Subcutaneous abdominal adipose tissue (tissue), 5 donors: ENCODE measurements around the gene ACBD5.

Experiments used
- H3K27ac ChIP-seq: one replicate; pipeline ENCODE4 v1.7.0; 2013; ENCODE audit warnings: low read depth, mild to moderate bottlenecking, inconsistent platforms, low read length, moderate library complexity
- H3K27me3 ChIP-seq, 5 donors: one replicate each; pipeline ENCODE4 v1.7.0; 2013; ENCODE audit warnings: low read length in 5 of 5, inconsistent platforms in 1 of 5; ENCODE audit not compliant: control insufficient read depth in 5 of 5, insufficient read depth in 4 of 5
- H3K36me3 ChIP-seq, 5 donors: one replicate each; pipeline ENCODE4 v1.7.0; 2013; ENCODE audit warnings: low read length in 5 of 5; ENCODE audit not compliant: control insufficient read depth in 5 of 5, insufficient read depth in 5 of 5
- H3K4me1 ChIP-seq, 5 donors: one replicate each; pipeline ENCODE4 v1.7.0; 2013; ENCODE audit warnings: low read length in 5 of 5, mild to moderate bottlenecking in 3 of 5, moderate library complexity in 1 of 5; ENCODE audit not compliant: control insufficient read depth in 5 of 5, insufficient read depth in 5 of 5
- H3K4me3 ChIP-seq, 5 donors: one replicate each; pipeline ENCODE4 v1.7.0; 2013; ENCODE audit warnings: low read length in 5 of 5, low read depth in 1 of 5
- H3K9ac ChIP-seq, 5 donors: one replicate each; pipeline ENCODE4 v1.7.0; 2013; ENCODE audit warnings: low read length in 5 of 5, mild to moderate bottlenecking in 4 of 5, moderate library complexity in 3 of 5
- H3K9me3 ChIP-seq, 5 donors: one replicate each; pipeline ENCODE4 v1.7.0; 2013; ENCODE audit warnings: low read length in 5 of 5; ENCODE audit not compliant: control insufficient read depth in 5 of 5
- donor health status: healthy.
- donor health status: healthy.
- donor health status: healthy.
- donor health status: healthy.
- donor health status: healthy.

ACBD5 gene

GRCh38 chr10:27207350-27207749, 33.2 kb downstream of the ACBD5 start:
- Histone ChIP-seq H3K9me3 (no peaks in the 10 kb centered on the region), H3K27ac (no peak overlapping the region), H3K9ac (no peak overlapping the region), H3K4me1 (no peaks in the 10 kb centered on the region), H3K4me3 (no peak overlapping the region), H3K36me3 (peaks cover 24 to 88% (median 76%) of the 10 kb centered on the region in 5 donors), H3K27me3 (no peaks in the 10 kb centered on the region)

GRCh38 chr10:27203806-27204205, 36.8 kb downstream of the ACBD5 start:
- Histone ChIP-seq H3K4me3 (no peak overlapping the region), H3K27me3 (no peaks in the 10 kb centered on the region), H3K4me1 (no peaks in the 10 kb centered on the region), H3K9ac (no peak overlapping the region), H3K9me3 (no peaks in the 10 kb centered on the region), H3K36me3 (peaks cover 21 to 83% (median 69%) of the 10 kb centered on the region in 5 donors), H3K27ac (no peak overlapping the region)

GRCh38 chr10:27197980-27198620, 42.5 kb downstream of the ACBD5 start:
- Histone ChIP-seq H3K9ac (no peak overlapping the region), H3K27ac (no peak overlapping the region), H3K36me3 (peaks cover 21 to 63% (median 37%) of the 10 kb centered on the region in 5 donors)

DNA sequence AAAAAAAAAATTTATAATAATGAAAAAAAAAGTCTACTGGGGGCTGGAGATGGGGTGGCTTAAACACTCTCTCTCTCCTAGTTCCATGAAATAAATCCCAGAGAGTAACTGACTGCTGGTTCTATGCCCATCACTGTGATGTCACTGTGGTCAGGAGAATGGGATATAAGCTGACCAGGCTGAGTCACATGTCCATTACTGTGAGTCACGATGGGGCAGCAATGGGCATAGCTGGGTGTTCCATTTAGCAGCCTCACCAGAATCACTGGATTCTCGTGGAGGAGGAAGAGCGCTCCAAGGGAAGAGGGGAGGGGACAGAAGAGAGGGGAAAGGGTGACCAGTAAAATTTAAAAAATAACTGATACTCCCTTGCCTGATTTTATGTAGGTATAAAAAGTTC, 48.3 kb downstream of the ACBD5 start:
- Histone ChIP-seq H3K9ac (no peak overlapping the region), H3K27me3 (no peaks in the 10 kb centered on the region), H3K36me3 (peaks cover 8 to 27% (median 15%) of the 10 kb centered on the region in 5 donors), H3K9me3 (no peaks in the 10 kb centered on the region), H3K4me1 (no peaks in the 10 kb centered on the region), H3K27ac (no peak overlapping the region), H3K4me3 (no peak overlapping the region)

More at GRCh38 chr10:27197980-27198620, 42.5 kb downstream of the ACBD5 start:
- H3K9me3 ChIP-seq = no peaks in the 10 kb centered on the region
- no peak overlapping the region for H3K4me3 ChIP-seq
- no peaks in the 10 kb centered on the region for H3K4me1 ChIP-seq
- H3K27me3 ChIP-seq = no peaks in the 10 kb centered on the region

GRCh38 chr10:27190508-27190907, 50.1 kb downstream of the ACBD5 start:
- Histone ChIP-seq H3K9me3 (no peaks in the 10 kb centered on the region), H3K27me3 (no peaks in the 10 kb centered on the region), H3K27ac (no peak overlapping the region), H3K36me3 (peaks cover 10 to 29% (median 13%) of the 10 kb centered on the region in 5 donors), H3K4me3 (no peak overlapping the region), H3K4me1 (no peaks in the 10 kb centered on the region), H3K9ac (no peak overlapping the region)

DNA sequence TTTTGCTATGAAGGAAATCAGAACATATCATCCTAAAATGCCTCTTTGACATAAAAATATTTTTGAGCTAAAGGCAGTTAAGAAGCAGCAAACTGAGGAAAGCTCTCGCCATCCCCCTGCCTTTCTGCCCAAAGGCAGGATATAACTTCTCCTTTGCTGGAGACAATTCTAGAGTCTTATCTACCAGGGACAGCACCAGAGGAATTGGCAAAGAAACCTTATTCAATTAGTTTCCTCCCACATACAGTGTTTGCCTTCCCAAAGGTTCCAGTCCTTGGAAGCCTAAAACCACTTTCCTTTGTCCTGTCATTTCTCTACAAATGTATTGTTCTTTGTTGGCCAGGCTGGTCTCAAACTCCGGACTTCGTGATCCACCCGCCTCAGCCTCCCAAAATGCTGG, 51.7 kb downstream of the ACBD5 start:
- Histone ChIP-seq H3K9ac (no peak overlapping the region), H3K4me1 (no peaks in the 10 kb centered on the region), H3K27me3 (no peaks in the 10 kb centered on the region)

DNA sequence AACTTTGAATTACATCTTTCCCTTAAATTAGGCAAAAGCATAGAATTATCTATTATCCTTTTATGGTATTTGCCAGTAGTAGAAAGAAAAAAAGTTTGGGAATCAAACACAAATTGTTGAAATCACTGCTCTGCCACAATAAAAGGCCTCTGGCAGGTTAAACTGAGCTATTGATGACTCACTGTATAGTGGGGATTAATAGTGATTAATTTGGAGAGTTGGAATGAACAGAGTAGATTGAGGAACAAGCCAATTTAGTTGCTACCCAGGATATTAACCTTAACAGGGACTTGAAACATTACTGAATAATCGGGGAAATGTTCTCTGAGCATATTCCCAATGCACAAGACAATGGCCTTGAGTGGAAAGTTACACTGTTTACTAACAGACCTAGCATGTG, 52.3 kb downstream of the ACBD5 start:
- Histone ChIP-seq H3K36me3 (peaks cover 11 to 38% (median 23%) of the 10 kb centered on the region in 5 donors), H3K4me3 (no peak overlapping the region)

More for the DNA sequence above, 51.7 kb downstream of the ACBD5 start:
- Histone ChIP-seq H3K9me3 (no peaks in the 10 kb centered on the region), H3K36me3 (peaks cover 11 to 39% (median 19%) of the 10 kb centered on the region in 5 donors), H3K4me3 (no peak overlapping the region), H3K27ac (no peak overlapping the region)

GRCh38 chr10:27169849-27170248, 70.7 kb downstream of the ACBD5 start:
- Histone ChIP-seq H3K27me3 (no peaks in the 10 kb centered on the region), H3K9ac (no peak overlapping the region), H3K27ac (no peak overlapping the region), H3K36me3 (peaks cover 41 to 69% (median 48%) of the 10 kb centered on the region in 5 donors), H3K9me3 (no peaks in the 10 kb centered on the region), H3K4me3 (no peak overlapping the region), H3K4me1 (no peaks in the 10 kb centered on the region)

More for the DNA sequence above, 52.3 kb downstream of the ACBD5 start:
- H3K4me1 ChIP-seq = no peaks in the 10 kb centered on the region
- no peaks in the 10 kb centered on the region for H3K9me3 ChIP-seq
- no peak overlapping the region for H3K27ac ChIP-seq
- H3K27me3 ChIP-seq = no peaks in the 10 kb centered on the region
- H3K9ac ChIP-seq = no peak overlapping the region

- Histone ChIP-seq H3K4me1 (peaks cover 0 to 19% (median 16%) of the 10 kb centered on the region in 5 donors), H3K9me3 (no peaks in the 10 kb centered on the region), H3K27ac (no peak overlapping the region), H3K36me3 (peaks cover 8 to 38% (median 12%) of the 10 kb centered on the region in 5 donors), H3K27me3 (no peaks in the 10 kb centered on the region), H3K4me3 (no peak overlapping the region), H3K9ac (no peak overlapping the region)
These were observed 82.2 kb downstream of the ACBD5 start for GRCh38 chr10:27158421-27158820.

- H3K4me3 ChIP-seq = no peak overlapping the region
- H3K27ac ChIP-seq = no peak overlapping the region
- peaks cover 8 to 26% (median 12%) of the 10 kb centered on the region in 5 donors for H3K36me3 ChIP-seq
- no peak overlapping the region for H3K9ac ChIP-seq
- H3K9me3 ChIP-seq = no peaks in the 10 kb centered on the region
- no peaks in the 10 kb centered on the region for H3K27me3 ChIP-seq
- H3K4me1 ChIP-seq = peaks cover 8 to 32% (median 28%) of the 10 kb centered on the region in 5 donors
These were observed 83.4 kb downstream of the ACBD5 start for GRCh38 chr10:27157150-27157549.
